SH-SY5Y (cell line): ENCODE results near the gene ILF3.

Source experiments
- GATA2 ChIP-seq: IDR thresholded peaks from 2 replicates; pipeline ENCODE4 v1.6.1; 2011; ENCODE audit warnings: mild to moderate bottlenecking, low read depth, low read length
- GATA3 ChIP-seq: IDR thresholded peaks from 2 replicates; pipeline ENCODE4 v1.6.1; 2011; ENCODE audit warnings: low read depth, mild to moderate bottlenecking, low read length, moderate library complexity

DNA sequence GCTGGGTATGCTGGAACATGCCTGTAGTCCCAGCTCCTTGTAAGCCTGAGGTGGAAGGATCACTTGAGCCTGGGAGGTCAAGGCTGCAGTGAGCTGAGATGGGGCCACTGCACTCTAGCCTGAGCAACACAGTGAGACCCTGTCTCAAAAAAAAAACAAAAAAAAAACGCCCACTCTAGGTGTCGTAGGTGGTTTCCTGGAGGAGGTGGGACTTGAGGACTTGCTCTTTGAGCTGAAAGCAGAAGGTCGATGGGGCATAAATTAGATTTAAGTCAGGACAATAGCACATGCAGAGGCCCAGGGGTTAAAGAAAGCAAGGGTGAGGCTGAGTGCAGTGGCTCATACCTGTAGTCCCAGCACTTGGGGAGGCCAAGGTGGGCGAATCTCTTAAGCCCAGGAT lies 12.9 kb upstream of the ILF3 start:
- no peak for TF ChIP-seq GATA3
- no peak for TF ChIP-seq GATA2
